Activated CD4-positive, alpha-beta T cell treated with anti-CD3 and anti-CD28 coated beads, Interleukin-2, amount 50 U/mL, for 48 hours (primary cell): ENCODE data around the gene ATP8B3.
A peak's percentile ranks its signal among the peaks of the same experiment; 100 is the strongest.

Experiments used
- DNase-seq, 2 experiments: peaks; one replicate each; pipeline ENCODE4 v3.0.0-alpha.2; 2020

The ATP8B3 gene

GRCh38 chr19:1836458-1837221 lies 24.6 kb upstream of the ATP8B3 start:
- DNase-seq, result no peak

GRCh38 chr19:1833540-1833939 lies 21.5 kb upstream of the ATP8B3 start:
- DNase-seq, result no peak

- DNase-seq, result no peak
These were observed 20.1 kb upstream of the ATP8B3 start for GRCh38 chr19:1832046-1832663.

DNA sequence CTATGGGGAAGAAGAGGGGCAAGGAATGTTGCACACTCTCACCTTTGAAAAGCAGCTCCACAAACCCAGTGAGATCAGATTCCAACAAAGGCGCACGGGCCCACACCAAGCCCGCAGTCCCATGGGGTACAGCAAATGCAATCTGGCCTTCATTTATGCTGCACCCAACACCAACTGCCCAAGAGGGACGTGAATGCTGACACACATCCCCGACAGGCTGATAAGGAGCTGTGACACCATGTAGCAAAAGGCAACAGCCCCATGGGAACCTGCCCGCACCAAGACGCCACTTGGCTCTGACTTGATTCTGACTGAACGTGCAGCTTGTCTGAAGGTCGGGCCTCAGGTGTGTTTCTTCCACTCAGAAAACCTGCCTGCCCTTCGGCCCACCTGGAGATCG lies 18.9 kb upstream of the ATP8B3 start:
- no peak for DNase-seq

- no peak for DNase-seq
These were observed 18.5 kb upstream of the ATP8B3 start for GRCh38 chr19:1830568-1830967.

DNA sequence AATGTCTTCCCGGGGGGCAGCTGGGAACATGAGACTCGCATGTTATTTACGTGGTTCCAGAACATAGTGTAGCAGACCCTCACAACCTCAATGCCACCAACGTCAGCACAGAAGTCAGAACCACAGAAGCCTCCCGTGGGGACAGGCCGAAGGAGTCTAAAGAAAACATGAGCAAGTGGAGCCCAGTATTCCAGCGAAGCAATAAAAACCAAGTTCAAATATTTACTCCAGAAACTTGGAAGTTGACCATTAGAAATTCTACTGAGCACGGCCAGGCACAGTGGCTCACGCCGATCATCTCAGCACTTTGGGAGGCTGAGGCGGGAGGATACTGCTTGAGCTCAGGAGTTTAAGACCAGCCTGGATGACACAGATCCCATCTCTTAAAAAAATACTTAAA lies 17.9 kb upstream of the ATP8B3 start:
- DNase-seq, result no peak

GRCh38 chr19:1828279-1829238 lies 16.5 kb upstream of the ATP8B3 start:
- no peak for DNase-seq

GRCh38 chr19:1827566-1828278 lies 15.6 kb upstream of the ATP8B3 start:
- DNase-seq, result no peak

DNA sequence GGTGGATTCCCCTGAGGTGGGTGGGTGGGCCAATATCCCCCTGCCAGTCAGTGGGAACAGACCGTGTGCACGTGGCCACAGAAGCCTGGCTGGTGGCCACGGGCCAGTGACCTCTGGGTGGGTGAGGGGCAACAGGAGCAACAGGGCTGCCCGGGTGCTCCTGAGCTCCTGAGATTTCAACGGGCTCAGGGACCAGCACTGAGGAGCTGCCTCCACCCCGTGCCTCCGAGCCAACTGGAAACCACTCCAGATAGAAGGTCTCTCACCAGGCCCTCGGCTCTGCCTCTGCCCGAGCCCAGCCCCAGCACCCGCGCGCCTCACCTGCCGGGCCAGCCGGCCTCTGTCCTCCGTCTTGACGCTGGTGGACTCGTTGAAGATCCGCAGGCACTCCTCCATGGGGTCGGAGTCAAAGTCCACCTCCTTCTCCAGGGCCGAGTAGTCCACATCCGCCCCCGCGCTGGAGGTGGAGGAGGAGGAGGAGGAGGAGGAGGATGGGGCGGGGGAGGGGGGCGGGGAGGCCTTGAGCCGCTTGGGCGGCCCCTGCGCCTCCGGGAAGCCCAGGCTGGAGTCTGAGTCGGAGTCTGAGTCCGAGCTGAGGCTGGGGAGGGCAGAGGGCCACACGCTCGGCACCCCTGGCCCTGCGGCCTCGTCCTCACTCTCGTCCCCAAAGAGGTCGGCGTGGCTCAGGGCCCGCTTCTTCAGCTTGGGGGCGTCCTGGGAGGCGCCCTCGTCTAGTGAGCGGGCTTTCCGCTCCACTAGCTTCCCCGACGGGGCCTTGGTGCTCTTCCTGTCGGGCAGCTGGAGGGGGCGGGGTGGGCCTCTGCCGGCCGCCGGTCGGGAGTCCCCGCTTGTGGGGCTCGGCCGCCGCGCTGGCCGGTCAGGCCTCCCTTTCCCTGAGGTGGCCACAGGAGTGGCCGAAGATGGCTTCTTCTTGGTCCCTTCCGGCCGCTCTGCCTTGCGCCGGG lies 14.8 kb upstream of the ATP8B3 start:
- no peak for DNase-seq

DNA sequence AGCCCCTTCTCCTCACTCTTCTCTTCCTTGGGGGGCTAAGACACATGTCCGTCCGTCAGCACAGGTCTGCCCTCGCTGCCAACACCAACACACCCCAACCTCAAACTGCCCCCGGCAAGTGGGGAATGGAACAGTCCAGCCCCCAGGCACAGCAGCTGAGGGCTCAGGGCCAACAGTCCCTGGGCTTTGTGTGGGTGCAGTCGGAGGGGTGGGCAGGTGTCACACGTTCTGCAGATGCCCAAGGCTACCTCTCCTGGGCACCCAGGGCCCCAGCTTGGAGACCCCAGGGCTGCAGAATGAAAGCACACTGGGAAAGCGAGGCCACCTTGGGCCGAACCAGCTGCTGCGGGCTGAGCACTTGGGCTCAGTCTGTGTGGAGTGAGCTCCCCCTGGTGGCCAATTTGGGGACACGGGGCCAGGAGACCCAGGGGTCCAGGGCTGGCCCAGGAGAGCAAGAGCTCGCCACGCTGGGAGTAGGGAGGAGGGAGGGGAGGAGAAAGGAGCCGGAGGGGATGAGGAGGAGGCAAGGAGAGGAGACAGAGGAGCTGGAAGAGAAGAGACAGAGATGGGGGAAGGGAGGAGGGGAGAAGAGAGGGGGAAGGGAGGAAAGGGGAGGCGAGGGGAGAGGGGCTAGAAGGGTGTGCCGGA lies 14.0 kb upstream of the ATP8B3 start:
- peak; percentile 78 to 83 for DNase-seq

DNA sequence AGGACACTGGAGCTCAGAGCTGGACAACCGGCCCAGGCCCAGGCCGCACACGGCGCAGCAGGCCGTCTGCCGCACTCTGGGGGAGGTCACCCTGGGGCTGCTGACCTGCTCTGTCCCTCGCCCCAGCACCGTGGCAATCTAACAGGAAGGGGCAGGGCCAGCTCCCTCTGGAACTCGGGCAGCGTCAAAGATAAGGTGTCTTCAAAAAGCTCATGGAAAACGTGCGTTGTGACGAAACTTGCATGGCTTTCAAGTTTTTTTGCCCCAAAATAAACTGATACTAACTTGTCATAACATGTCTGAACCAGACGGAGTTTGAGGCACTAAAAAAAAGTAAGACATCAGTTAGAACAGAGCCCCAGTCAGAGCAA lies 12.2 kb upstream of the ATP8B3 start:
- no peak for DNase-seq

GRCh38 chr19:1823539-1824251 lies 11.6 kb upstream of the ATP8B3 start:
- no peak for DNase-seq

GRCh38 chr19:1823020-1823419 lies 10.9 kb upstream of the ATP8B3 start:
- no peak for DNase-seq

DNA sequence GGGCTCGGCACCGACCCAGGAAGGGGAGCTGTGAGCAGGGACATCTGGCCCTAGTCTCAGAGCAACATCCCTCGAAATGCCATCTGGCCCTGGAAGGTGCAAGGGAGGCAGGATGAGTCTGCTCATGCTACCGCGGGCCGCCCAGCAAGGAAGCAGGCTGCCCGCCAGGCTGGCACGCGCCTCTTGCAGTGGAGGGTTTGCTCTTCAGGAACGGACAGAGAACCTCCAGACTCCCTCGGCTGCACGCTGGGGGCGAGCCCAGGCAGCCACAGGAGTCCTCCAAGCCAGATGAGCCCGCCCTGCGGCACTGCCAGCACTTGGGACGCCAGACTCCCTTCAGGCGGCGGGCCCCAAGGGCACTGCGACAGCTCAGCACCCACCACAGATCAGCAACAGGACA lies 10.1 kb upstream of the ATP8B3 start:
- no peak for DNase-seq

- DNase-seq, result no peak
These were observed 7.5 kb upstream of the ATP8B3 start for GRCh38 chr19:1819341-1820255.

- DNase-seq, result no peak
These were observed 6.6 kb upstream of the ATP8B3 start for GRCh38 chr19:1818549-1819195.

- no peak for DNase-seq
These were observed 5.6 kb upstream of the ATP8B3 start for GRCh38 chr19:1817553-1818179.
